A673 (cell line): ENCODE results near the gene CRYGS.

Experiments used
- CTCF ChIP-seq: fragments of 300-800, 200-600 bp; sonication (generic); conservative IDR thresholded peaks from 2 replicates; pipeline ENCODE4 v1.5.1; 2017; ENCODE audit warnings: low read depth, mild to moderate bottlenecking, antibody characterized with exemption, low read length, moderate library complexity, mixed read lengths
- EZH2 ChIP-seq: fragments of 200-600 bp; sonication (generic); IDR thresholded peaks from 2 replicates; pipeline ENCODE4 v1.6.1; 2017; ENCODE audit warnings: borderline replicate concordance, low read depth, mild to moderate bottlenecking, mixed read lengths, antibody characterized with exemption, low read length; ENCODE audit not compliant: poor library complexity, severe bottlenecking

- TF ChIP-seq CTCF (no peak), EZH2 (no peak)
Observed at GRCh38 chr3:186506191-186506739, 37.9 kb downstream of the CRYGS start.
